IPS-18a (cell line): ENCODE results near the gene CD3G.

Experiments used
- H3K27ac ChIP-seq: one replicate; pipeline ENCODE4 v1.5.1; 2013; ENCODE audit warnings: low read length
- H3K27me3 ChIP-seq: one replicate; pipeline ENCODE4 v1.6.1; 2013; ENCODE audit warnings: mild to moderate bottlenecking, low read length; ENCODE audit not compliant: control insufficient read depth, insufficient read depth
- H3K36me3 ChIP-seq: one replicate; pipeline ENCODE4 v1.6.1; 2013; ENCODE audit warnings: low read depth, low read length; ENCODE audit not compliant: control insufficient read depth
- H3K4me1 ChIP-seq: one replicate; pipeline ENCODE4 v1.6.1; 2013; ENCODE audit warnings: low read depth, low read length; ENCODE audit not compliant: control insufficient read depth
- H3K4me3 ChIP-seq: one replicate; pipeline ENCODE4 v1.5.1; 2013; ENCODE audit warnings: low read length
- H3K9ac ChIP-seq: one replicate; pipeline ENCODE4 v1.6.1; 2013; ENCODE audit warnings: mild to moderate bottlenecking, low read length, moderate library complexity
- H3K9me3 ChIP-seq: one replicate; pipeline ENCODE4 v1.6.1; 2013; ENCODE audit warnings: low read depth, low read length; ENCODE audit not compliant: control insufficient read depth

The CD3G gene

DNA sequence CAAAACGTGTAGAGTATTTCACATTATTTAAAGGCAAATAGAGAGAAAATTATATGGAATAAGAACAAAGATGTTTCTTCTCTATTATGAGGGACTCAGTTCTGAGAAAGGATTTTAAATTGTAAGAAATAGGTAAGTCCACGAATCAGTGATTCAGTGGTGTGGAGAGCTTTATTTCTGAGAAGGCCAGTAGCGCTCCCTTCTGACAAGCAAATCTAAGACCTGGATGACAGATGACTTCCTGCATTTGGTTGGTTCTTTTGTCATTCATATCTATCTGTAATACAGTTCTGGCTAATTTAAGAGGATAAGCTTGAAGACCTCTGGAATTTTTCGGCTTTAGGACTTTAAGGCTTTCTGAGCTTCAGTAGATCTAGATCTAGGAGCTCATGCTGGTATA is 32.6 kb upstream of the CD3G start:
- Histone ChIP-seq H3K27me3 (peaks cover 5% of the 10 kb centered on the region), H3K9me3 (no peaks in the 10 kb centered on the region), H3K9ac (no peak overlapping the region), H3K27ac (no peak overlapping the region), H3K4me1 (peaks cover 14% of the 10 kb centered on the region), H3K36me3 (no peaks in the 10 kb centered on the region), H3K4me3 (no peak overlapping the region)

DNA sequence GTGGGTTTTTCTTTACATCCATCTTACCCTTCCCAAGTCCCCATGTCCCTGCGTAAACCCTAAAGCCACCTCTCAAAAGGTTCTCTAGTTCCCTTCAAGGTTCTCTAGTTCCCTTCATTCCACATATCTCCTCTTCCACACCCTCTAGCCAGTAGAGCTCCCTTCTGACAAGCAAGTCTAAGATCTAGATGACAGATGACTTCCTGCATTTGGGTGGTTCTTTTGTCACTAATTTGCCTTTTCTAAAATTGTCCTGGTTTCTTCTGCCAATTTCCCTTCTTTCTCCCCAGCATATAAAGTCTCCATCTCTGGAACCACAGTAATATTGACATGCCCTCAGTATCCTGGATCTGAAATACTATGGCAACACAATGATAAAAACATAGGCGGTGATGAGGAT is 31.8 kb upstream of the CD3G start:
- H3K9ac ChIP-seq: no peak overlapping the region
- no peaks in the 10 kb centered on the region for H3K9me3 ChIP-seq
- peaks cover 17% of the 10 kb centered on the region for H3K4me1 ChIP-seq
- no peak overlapping the region for H3K27ac ChIP-seq
- H3K36me3 ChIP-seq: no peaks in the 10 kb centered on the region
- H3K4me3 ChIP-seq: no peak overlapping the region
- peaks cover 5% of the 10 kb centered on the region for H3K27me3 ChIP-seq

DNA sequence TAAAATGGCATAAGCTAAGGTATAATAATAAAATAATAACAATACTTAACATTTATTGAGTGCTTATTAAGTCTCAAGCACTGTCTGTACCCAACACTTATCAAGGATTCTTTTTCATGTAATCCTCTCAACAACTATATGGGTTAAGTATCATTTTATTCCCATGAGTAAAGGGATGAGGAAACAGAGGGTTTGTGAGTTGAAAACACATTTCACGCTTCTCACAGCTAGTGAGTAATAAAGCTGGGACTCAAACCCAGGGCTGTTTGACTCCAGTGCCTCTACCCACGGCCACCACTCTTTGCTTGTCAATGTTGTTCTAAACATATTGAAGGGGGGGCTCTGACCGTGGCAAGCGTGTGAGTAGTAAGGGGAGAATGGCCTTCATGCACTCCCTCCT is 30.9 kb upstream of the CD3G start:
- Histone ChIP-seq H3K27ac (no peak overlapping the region), H3K27me3 (peaks cover 5% of the 10 kb centered on the region), H3K4me3 (no peak overlapping the region), H3K9me3 (no peaks in the 10 kb centered on the region), H3K4me1 (peaks cover 17% of the 10 kb centered on the region), H3K9ac (no peak overlapping the region), H3K36me3 (no peaks in the 10 kb centered on the region)

DNA sequence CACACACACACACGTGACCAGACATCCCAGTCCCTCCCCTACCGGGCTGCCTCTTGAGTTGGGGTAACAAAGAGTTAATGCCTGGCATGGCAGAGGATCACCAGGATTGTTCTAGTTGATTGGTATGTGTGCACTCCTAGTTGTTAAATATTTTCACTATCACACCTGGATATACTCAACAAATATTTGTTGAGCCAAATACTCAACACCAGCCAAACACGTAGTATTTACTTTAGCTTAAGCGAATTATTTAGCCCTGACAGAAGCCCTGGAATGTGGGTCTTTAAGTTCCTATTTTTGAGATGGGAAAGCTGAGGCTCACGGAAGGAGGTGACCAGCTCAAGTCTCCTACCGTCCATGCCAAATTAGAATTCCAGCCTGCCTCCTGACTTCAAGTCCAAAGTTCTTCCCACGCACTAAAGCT is 29.1 kb upstream of the CD3G start:
- H3K27ac ChIP-seq: no peak overlapping the region
- H3K4me1 ChIP-seq: peaks cover 17% of the 10 kb centered on the region
- no peak overlapping the region for H3K9ac ChIP-seq

DNA sequence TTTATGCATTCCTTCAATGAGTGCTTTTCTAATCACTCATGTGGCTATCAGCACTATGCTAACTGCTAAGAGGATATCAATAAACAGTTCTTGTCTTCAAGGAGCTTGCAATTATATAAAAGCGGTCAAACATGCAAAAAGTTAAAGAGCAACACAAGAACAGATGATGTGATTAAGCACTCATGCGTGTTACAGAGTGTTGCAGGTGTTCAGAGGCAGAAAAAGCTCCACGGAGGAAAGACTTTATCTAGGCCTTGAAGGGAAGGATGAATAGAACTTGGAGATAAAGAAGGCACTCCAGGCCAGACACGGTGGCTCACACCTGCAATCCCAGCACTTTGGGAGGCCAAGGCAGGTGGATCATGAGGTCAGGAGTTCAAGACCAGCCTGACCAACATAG is 26.0 kb upstream of the CD3G start:
- Histone ChIP-seq H3K4me3 (no peak overlapping the region), H3K9me3 (no peaks in the 10 kb centered on the region), H3K36me3 (no peaks in the 10 kb centered on the region), H3K27me3 (peaks cover 5% of the 10 kb centered on the region), H3K9ac (no peak overlapping the region), H3K27ac (no peak overlapping the region), H3K4me1 (peaks cover 20% of the 10 kb centered on the region)

More for the DNA sequence above, 29.1 kb upstream of the CD3G start:
- Histone ChIP-seq H3K4me3 (peak overlapping the region; percentile 21), H3K36me3 (no peaks in the 10 kb centered on the region), H3K9me3 (no peaks in the 10 kb centered on the region), H3K27me3 (peaks cover 5% of the 10 kb centered on the region)

DNA sequence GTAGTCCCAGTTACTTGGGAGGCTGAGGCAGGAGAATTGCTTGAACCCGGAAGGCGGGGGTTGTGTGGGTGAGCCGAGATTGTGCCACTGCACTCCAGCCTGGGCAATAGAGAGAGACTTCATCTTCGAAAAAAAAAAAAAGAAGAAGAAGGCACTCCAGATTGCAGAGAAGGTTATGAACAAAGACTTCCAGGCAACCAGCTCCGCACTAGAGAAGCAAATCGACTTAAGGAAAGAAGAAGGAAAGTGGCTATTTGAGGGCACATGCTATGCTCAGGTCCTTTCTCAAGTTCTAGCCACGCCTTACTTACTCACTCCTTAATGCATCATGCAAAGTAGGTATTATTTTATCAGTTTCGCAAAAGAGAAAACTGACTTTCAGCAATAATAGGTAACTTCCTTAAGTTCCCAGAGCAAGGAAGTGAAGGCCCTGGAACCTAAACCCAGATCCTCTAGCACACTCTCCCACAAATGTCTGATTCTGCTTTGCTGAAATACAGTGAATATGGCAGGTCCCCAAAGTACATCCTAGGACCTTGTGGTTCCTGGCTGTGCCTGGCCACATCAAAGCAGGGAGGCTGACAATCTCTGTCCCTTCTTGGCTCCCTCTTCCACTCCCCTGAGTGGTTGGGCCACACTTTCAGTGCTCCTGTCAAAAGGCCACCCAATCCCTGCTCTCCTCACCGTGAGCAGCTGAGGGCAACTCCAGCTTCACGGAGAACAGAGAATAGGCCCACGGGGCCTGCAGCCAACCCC is 25.4 kb upstream of the CD3G start:
- no peak overlapping the region for H3K9ac ChIP-seq
- peaks cover 20% of the 10 kb centered on the region for H3K4me1 ChIP-seq
- peaks cover 5% of the 10 kb centered on the region for H3K27me3 ChIP-seq
- no peak overlapping the region for H3K27ac ChIP-seq
- no peaks in the 10 kb centered on the region for H3K9me3 ChIP-seq
- H3K36me3 ChIP-seq: no peaks in the 10 kb centered on the region
- no peak overlapping the region for H3K4me3 ChIP-seq

DNA sequence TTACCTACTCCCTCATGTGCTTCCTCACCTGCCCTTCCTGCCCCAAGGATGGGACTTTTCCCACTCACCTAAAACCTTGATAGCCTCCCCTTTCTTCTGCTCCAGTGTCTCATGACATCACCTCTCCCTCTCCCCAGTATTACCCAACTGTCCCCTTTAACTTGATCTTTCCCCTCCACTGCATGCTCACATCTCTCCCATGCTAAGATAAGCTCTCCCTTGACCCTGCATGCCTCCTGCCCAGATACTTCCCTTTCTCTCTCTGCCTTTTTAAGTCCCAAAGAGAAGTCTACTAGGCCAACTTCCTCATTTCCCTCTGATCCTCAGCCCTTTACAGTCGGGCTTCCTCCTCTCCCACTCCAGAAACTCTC is 24.8 kb upstream of the CD3G start:
- H3K4me1 ChIP-seq: peaks cover 20% of the 10 kb centered on the region
- H3K9ac ChIP-seq: no peak overlapping the region
- H3K27me3 ChIP-seq: peaks cover 5% of the 10 kb centered on the region
- H3K4me3 ChIP-seq: no peak overlapping the region
- no peaks in the 10 kb centered on the region for H3K9me3 ChIP-seq
- H3K27ac ChIP-seq: no peak overlapping the region
- H3K36me3 ChIP-seq: no peaks in the 10 kb centered on the region

DNA sequence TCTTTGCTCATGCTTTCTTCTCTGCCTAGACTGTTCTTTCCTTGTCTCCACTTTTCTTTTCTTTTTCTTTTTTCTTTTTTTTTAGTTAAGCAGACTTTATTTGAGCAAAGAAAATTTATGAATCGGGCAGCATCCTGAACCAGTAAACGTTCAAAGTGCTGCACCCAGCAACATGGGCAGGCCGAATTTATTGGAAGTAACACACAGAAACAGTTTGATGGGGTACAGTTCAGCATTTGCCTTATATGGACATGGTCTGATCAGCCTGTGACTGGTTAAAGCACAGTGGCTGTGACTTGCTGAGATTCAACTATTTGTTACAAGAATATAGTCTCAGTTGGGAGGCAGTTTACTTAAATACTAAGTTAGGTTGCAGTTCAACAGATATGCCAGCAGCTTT is 23.6 kb upstream of the CD3G start:
- Histone ChIP-seq H3K9ac (no peak overlapping the region), H3K9me3 (no peaks in the 10 kb centered on the region), H3K4me3 (no peak overlapping the region), H3K27ac (no peak overlapping the region), H3K27me3 (peaks cover 5% of the 10 kb centered on the region), H3K36me3 (no peaks in the 10 kb centered on the region), H3K4me1 (peaks cover 16% of the 10 kb centered on the region)

DNA sequence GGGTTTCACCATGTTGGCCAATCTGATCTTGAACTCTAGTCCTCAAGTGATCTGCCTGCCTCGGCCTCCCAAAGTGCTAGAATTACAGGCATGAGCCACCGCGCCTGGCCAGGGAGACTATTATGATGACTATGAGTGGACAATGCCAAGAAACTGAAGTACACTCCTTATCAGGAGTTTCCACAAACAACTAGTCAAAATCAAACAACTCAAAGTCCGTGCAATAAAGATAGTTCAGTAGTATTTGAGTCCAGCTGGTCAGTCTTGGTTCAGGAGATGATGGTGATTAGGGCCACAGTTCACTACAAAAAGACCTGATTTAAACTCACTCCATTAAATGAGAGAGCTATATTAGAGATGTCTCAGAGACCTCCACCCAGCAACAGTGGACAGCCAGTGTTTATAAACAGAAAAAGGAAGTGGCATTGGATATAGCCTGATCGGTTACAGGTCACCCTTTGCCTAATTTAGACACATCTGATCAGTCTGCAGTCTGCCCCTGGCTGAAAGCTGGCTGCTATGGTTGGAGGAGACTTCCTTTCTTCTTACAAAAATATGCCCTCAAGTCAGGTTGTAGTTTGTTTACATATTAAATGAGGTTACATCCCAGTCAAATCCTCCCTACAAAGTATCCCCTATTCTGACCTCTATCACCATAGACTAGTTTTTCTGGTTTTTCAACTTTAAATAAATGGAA is 22.6 kb upstream of the CD3G start:
- no peak overlapping the region for H3K9ac ChIP-seq
- no peaks in the 10 kb centered on the region for H3K27me3 ChIP-seq
- H3K9me3 ChIP-seq: no peaks in the 10 kb centered on the region
- no peaks in the 10 kb centered on the region for H3K36me3 ChIP-seq
- no peak overlapping the region for H3K4me3 ChIP-seq
- H3K27ac ChIP-seq: no peak overlapping the region
- H3K4me1 ChIP-seq: peaks cover 6% of the 10 kb centered on the region

DNA sequence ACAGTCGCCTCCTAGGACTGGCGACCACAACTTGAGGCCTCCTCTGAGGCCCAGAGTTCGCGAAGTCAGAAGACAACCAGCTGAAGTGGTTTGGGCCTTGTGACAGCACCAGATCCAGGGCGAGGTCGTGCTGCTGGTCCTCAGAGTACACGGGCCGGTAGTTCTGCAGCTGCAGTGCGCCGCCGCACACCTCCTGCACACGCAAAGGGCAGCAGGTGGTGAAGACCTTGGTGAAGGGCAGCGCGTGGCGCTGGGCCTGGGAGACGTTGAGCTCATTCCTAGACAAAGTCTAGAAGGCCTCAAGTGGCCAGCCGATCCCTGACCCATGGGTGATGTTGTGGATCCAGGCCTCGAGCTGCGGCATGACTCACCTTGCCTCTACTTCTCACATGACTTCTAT is 21.4 kb upstream of the CD3G start:
- H3K9ac ChIP-seq: no peak overlapping the region
- H3K9me3 ChIP-seq: no peaks in the 10 kb centered on the region
- no peak overlapping the region for H3K4me3 ChIP-seq
- peaks cover 3% of the 10 kb centered on the region for H3K4me1 ChIP-seq
- no peak overlapping the region for H3K27ac ChIP-seq
- H3K27me3 ChIP-seq: no peaks in the 10 kb centered on the region
- no peaks in the 10 kb centered on the region for H3K36me3 ChIP-seq

DNA sequence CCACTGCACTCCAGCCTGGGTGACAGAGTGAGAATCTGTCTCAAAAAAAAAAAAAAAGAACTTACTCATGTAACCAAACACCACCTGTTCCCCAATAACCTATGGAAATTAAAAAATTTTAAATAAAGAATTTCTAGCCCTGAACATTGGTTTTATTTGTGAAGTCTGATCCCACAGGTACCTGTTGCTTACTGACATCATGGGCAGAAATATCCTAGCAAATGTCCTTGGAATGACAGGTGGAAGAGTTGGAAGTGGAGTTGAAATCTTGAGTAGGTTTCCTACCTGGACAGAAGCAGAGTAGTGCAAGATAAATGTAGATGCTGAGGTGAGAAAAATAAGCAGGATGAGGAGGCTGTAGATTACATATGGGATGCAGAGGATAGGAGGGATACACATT is 18.9 kb upstream of the CD3G start:
- H3K4me3 ChIP-seq: no peak overlapping the region
- H3K9me3 ChIP-seq: no peaks in the 10 kb centered on the region
- H3K36me3 ChIP-seq: no peaks in the 10 kb centered on the region
- H3K27me3 ChIP-seq: no peaks in the 10 kb centered on the region
- H3K4me1 ChIP-seq: peaks cover 3% of the 10 kb centered on the region
- no peak overlapping the region for H3K9ac ChIP-seq
- H3K27ac ChIP-seq: no peak overlapping the region

DNA sequence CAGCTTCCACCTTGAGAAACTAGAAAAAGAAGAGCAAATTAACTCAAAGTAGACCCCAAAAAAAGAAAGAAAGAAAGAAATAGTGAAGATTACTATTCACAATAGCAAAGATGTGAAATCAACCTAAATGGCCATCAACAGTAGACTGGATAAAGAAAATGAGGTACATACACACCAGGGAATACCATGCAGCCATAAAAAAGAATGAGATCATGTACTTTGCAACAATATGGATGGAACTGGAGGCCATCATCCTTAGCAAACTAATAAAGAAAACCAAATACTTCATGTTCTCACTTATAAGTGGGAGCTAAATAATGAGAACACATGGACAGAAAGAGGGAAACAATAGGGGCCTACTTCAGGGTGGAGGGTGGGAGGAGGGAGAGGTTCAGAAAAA is 15.4 kb upstream of the CD3G start:
- Histone ChIP-seq H3K36me3 (no peaks in the 10 kb centered on the region), H3K4me3 (no peak overlapping the region), H3K27me3 (no peaks in the 10 kb centered on the region)

More for the DNA sequence above, 15.4 kb upstream of the CD3G start:
- H3K9me3 ChIP-seq: no peaks in the 10 kb centered on the region
- H3K9ac ChIP-seq: no peak overlapping the region
- H3K27ac ChIP-seq: no peak overlapping the region
- H3K4me1 ChIP-seq: no peaks in the 10 kb centered on the region
